HG03378 (cell line): ENCODE results near the gene KLHL42.
"Not testable (repeated sequence)": the region's sequence is repeated elsewhere in the genome, so short reads cannot be mapped to it uniquely, and the experiment has no call there.

Experiments
- ATAC-seq: cut with Tn5 transposase; IDR thresholded peaks from one replicate; pipeline ENCODE4 v1.9.1; 2021; ENCODE audit warnings: mild to moderate bottlenecking, moderate library complexity; ENCODE audit not compliant: unreplicated experiment

KLHL42 gene, protein sequence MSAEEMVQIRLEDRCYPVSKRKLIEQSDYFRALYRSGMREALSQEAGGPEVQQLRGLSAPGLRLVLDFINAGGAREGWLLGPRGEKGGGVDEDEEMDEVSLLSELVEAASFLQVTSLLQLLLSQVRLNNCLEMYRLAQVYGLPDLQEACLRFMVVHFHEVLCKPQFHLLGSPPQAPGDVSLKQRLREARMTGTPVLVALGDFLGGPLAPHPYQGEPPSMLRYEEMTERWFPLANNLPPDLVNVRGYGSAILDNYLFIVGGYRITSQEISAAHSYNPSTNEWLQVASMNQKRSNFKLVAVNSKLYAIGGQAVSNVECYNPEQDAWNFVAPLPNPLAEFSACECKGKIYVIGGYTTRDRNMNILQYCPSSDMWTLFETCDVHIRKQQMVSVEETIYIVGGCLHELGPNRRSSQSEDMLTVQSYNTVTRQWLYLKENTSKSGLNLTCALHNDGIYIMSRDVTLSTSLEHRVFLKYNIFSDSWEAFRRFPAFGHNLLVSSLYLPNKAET

GRCh38 chr12:27779920-27780611, at the start of gene KLHL42, which contains the start of gene MANSC4:
KLHL42 (plus strand) TSS chr12:27780233; CDS start chr12:27780331, 98 bp downstream.
MANSC4 (minus strand) TSS chr12:27780236; CDS start chr12:27771276, 8,960 bp downstream.
- peak; percentile 63 for ATAC-seq

DNA sequence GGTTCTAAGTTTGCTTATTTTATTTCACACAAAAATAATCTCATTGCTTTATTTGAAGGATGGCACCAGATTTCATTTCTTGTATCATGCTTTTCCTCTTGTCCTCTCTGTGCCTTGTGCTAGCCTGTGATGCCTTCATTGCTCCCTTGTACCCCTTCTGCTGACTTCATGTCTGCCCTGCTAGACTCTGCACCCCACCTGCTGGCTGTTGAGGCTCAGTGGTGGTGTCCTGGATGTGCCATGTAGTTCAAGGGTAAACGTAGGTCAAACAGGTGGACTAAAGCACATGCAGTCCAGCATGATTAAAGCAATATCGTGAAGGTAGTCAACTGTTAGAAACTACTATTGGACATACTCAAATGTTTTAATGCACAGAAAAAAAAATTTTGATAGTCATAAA, 47.8 kb upstream of the KLHL42 start:
- ATAC-seq: peak; percentile 47

DNA sequence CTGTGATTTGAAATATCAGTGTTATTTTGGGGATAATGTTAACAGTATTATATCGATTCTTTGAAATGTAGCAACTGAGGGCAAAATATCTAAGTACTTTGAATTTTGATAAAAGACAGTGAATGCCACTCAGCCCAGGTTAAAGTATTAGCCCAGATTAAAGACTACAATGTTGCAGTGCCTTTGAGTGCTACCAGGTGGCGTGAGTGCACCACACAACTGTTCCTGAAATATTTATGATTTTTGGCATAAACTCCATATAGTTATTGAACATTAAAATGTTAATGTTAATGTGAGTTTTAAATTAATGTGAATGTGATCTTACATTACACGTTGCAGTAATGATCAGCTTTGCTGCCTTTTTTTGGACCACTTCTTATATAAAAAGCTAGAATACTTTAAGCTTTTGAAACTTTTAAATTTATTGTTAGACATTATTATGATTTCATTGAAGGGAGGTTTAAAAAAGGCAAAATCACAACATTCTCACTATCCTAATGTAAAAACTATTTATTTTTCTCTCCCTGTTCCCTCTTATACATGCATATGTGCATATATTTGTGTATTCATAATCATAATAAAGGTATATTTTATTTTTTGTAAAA, 46.9 kb upstream of the KLHL42 start:
- ATAC-seq: peak; percentile 69

GRCh38 chr12:27733791-27734190, 46.2 kb upstream of the KLHL42 start:
- no peak for ATAC-seq

DNA sequence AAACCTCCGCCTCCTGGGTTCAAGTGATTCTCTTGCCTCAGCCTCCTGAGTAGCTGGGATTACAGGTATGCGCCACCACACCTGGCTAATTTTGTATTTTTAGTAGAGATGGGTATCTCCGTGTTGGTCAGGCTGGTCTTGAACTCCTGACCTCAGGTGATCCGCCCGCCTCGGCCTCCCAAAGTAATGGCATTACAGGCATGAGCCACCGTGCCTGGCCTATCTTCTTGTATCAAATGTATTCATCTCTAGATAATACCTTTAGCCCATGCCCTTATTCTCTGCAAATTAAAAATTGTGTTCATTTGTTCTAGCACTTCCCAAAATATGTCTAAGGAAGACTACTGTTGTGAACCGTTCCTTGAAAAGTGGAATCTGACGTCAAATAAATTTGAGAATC, 45.7 kb upstream of the KLHL42 start:
- ATAC-seq: not testable (repeated sequence)

GRCh38 chr12:27743601-27744000, 36.4 kb upstream of the KLHL42 start:
- no peak for ATAC-seq

- ATAC-seq: not testable (repeated sequence)
Observed at GRCh38 chr12:27745734-27746133, 34.3 kb upstream of the KLHL42 start.

- no peak for ATAC-seq
Observed at GRCh38 chr12:27747111-27747820, 32.8 kb upstream of the KLHL42 start.

GRCh38 chr12:27751386-27752047, 28.5 kb upstream of the KLHL42 start:
- ATAC-seq: no peak

- ATAC-seq: no peak
Observed at GRCh38 chr12:27754795-27755194, 25.2 kb upstream of the KLHL42 start.

DNA sequence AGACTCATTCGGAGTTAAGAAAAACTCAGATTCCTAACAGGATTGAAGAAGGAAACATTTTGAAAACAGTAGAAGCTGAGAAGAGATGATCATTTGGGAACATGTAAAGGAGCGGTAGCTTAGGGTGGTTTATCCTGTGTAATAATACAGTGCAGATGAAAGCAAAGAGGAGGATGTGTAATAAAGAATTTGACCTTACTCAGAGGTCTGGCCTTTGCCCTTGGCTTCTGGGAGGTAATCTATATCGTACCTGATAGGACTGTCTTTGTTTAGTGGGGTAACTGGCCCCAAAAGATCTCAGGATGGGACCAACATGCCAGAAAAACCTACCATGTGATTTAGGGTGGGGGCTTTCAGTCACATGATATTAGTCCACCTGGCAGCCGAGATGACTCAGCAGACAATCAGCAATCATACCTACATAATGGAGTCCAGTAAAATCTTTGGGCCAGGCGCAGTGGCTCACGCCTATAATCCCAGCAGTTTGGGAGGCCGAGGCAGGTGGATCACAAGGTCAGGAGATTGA, 23.3 kb upstream of the KLHL42 start:
- no peak for ATAC-seq

DNA sequence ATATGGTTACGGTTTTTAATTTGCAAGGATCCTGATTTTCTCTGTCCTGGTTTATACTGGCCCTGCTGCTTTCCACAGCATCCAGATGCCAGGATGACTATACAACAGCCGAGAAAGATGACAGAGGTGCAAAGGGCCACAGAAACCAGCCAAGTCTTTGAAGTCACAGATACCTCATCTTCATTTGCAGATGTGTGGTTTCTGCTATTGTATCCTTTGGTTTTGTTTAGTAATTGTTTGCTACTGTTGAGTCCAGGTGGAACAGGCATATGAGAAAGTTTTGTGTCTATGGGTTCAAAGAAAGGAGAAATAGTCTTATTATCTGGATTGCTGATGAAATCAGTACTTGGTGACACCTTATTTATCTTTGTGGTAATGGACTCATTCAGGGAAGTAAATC, 17.3 kb upstream of the KLHL42 start:
- ATAC-seq: no peak

- no peak for ATAC-seq
Observed at GRCh38 chr12:27766587-27766986, 13.4 kb upstream of the KLHL42 start.

DNA sequence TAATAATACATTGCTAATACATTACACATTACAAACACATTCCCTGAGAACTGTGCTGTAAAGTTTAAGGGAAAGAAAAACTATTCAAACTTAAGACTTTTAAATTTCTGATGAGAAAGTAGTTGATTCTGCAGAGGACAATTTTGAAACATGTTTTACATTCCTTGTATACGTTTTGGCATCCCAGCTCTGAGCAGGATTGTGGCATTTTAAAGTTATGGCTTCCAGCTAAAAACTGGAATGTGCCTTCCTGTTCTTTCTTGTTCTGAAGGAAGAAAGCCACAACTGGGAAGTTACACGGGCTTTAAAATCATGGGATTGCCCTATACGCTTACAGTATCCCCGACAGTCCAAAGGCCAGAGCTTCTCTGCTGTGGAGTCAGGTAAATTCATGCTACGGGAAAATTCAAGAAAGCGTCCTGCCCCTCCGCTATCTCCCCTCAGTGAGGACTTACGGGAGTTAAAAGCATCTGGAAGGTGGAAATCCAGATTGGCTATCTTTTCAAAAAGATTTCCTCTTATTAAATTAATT, 10.8 kb upstream of the KLHL42 start:
- no peak for ATAC-seq

DNA sequence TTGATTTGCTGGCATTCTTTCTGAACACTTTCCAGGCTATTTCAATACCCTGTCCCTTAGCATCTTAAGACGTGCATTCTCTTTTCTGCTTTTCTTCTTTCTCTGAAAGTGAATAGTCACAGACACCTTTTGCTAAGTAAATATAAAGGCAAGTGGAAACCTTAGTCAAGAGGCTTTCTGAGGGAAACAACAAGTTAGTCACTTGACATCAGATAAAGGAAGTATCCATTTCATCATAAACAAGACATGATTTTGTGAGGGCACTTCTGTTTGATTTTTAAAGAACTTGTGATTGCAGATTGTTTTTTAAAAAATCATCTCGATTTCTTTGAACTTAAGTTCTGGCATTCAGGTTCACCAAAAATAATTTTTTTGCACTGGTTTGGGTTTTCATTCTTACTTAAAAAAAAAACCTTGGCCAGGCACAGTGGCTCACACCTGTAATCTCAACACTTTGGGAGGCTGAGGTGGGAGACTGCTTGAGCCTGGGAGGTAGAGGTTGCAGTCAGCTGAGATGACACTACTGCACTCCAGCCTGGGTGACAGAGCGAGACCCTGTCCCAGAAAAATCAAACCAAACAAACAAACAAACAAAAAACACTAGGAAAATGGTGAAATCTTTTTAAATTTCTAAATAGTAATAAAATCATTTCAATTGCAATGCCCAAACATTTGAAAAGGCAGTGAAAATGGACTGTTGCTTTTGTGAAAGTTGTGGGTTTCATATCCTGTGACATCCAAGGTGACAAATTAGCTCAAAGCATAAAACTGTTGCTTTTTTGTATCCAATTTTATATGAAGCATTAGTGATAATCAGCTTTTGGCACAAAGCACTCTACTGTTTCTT, 8.3 kb upstream of the KLHL42 start:
- ATAC-seq: no peak

GRCh38 chr12:27772328-27773049, 7.5 kb upstream of the KLHL42 start:
- no peak for ATAC-seq

DNA sequence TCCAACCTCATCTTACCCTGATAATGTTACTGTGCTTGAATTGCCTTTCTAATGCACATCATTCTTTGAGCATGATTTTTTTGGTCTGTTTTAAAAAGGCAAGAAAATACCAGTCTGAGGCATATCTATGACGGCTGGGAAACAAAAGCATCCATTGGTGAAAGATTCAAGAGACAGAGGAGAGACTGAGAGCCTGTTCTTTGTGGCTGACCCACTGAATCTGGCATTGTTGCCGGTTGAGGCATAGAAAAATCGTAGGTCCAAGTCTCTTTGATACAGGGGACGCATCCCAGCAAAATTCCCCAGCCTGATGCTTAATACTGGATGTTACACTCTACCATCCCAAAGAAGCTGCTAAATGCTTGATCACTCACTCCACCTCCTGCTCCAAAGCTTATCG, 2.9 kb upstream of the KLHL42 start:
- no peak for ATAC-seq

- no peak for ATAC-seq
Observed at GRCh38 chr12:27778206-27778605, 1.8 kb upstream of the KLHL42 start.
